GM19467 (cell line): Measurements from ENCODE around the gene RGPD3.
"Not testable (repeated sequence)": the region's sequence is repeated elsewhere in the genome, so short reads cannot be mapped to it uniquely, and the experiment has no call there.

Experiments
- ATAC-seq: cut with Tn5 transposase; IDR thresholded peaks from one replicate; pipeline ENCODE4 v1.9.1; 2021; ENCODE audit warnings: mild to moderate bottlenecking, moderate library complexity; ENCODE audit not compliant: unreplicated experiment

The RGPD3 gene

DNA sequence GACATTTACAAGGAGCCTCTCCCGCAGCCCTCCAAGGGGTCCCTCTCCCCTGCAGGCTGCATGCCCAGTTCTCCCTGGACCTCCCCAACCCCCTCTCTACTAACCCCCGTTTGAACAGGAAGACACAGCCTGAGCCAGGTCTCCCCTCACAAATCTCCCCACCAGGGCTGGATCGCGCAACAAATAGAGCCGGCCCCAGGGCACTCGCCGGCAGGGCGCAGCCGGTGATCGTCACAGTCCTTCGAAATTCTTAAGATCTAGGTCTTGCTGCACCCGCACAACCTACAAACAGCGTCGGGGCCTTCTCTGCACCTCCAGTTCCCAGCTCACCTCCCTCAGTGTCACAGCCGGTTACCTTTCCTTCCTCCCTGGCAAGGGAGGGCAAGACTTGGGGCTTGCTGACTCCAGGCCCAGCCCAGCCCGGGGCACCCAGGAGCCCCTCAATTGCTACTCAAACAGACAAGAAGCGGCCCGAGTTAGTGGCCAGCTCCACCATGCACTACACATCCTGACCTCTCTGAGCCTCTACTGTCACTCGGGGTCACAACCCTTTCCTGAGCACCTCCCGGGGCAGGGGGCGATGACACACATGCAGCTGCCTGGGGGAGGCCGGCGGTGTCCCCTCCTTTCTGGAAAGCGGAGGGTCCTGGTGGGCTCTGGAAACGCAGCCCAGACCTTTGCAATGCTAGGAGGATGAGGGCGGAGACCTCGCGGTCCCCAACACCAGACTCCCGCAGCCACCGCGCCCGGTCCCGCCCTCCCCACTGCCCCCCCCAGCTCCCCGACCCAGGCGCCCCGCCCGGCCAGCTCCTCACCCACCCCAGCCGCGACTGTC, 18.6 kb upstream of the RGPD3 start, which contains the start of gene CD8B2:
CD8B2 (plus strand) TSS at position 814 of the 835 bp plus-strand sequence. CDS start 63 bp downstream, outside the sequence.
- not testable (repeated sequence) for ATAC-seq

DNA sequence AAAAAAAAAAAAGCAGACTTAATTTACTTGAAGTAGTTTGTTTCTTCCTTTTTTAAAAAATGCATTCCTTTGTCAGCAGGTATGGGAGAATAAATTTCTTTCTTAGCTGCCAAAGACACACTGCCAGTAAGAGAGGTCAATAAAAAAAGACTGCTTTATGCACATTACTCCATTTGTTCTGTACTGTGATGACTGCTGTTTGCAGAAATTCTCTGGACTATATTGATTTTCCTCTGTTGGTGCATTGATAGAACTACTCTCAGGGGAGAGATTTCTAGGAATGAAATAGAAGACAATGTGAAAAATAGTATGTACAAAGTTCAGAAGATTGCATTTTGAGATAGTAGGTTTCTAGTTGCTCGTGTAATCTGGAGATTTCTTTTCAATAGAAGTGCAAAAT, 11.3 kb upstream of the RGPD3 start:
- ATAC-seq: not testable (repeated sequence)

DNA sequence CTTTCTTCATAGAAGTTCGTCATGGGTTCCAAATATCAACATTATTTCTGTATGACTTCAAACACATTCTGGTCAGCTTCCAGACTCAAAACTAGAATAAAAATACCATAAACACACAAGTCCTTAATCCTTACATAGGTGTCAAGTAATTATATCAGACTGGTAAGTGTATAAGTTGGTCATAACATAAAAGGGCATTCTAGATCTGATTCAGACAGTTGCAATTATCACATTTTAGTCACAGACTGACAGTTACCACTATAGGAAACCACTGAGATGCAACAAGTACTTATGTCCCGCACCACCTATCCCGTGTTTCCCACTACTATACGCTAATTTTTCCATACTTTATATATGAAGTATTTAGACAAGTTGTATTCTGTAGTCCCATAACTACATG, 9.4 kb upstream of the RGPD3 start:
- not testable (repeated sequence) for ATAC-seq

DNA sequence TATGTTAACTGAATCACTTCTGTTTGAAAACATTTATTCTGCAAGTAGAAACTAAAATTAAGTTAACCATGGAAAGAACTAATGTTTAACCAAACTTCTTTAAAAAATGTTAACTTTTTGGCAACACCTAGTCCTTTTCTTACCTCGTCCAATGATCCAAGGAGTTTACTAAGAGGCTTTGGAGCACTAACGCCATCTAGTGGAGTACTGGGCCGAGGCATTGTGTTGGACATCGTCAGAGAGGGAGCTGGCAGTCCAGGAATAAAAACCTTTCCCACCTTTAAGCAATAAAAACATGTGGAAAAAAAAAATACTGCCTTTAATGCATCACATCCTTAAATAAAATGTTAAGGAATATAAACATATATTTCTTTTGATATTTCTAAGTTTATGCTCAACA, 2.4 kb upstream of the RGPD3 start:
- not testable (repeated sequence) for ATAC-seq

DNA sequence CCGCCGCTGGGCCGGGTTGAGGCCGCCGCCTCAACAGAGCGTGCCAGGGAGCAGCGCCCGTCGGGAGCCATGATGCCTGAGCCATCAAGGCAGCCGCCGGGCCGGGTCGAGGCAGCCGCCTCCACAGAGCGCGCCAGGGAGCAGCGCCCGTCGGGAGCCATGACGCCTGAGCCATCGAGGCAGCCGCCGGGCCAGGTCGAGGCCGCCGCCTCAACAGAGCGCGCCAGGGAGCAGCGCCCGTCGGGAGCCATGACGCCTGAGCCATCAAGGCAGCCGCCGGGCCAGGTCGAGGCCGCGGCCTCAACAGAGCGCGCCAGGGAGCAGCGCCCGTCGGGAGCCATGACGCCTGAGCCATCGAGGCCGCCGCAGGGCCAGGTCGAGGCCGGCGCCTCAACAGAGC, 697 bp downstream of the RGPD3 start:
- not testable (repeated sequence) for ATAC-seq

DNA sequence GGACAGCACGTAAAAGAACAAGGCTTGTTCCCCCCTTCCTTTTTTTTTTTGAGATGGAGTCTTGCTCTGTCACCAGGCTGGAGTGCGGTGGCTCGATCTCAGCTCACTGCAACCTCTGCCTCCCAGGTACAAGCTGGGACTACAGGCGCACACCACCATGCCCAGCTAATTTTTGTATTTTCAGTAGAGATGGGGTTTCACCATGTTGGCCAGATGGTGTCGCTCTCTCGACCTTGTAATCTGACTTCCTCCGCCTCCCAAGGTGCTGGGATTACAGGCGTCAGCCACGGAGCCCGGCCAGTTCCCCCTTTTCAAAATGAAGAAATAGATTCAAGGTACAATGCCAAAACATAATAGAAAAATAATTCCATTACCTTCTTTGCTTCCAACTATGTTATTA, 6.3 kb downstream of the RGPD3 start:
- not testable (repeated sequence) for ATAC-seq

DNA sequence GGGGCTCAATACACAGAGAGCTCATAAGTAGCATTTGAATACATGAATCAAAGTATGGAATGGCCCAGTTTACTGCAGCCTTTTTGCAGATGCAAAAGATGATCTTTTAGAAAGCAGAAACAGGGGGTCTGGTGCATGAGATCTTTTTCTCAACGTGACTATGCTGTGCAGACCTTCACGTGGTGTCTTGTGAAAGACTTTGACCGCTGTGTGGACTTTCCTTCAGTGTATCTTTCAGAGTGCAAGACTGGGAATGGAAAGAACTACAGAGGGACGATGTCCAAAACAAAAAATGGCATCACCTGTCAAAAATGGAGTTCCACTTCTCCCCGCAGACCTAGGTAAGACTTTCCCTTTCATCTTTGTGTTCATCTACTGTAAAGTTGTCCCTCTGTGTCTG, 77.5 kb downstream of the RGPD3 start:
- not testable (repeated sequence) for ATAC-seq

DNA sequence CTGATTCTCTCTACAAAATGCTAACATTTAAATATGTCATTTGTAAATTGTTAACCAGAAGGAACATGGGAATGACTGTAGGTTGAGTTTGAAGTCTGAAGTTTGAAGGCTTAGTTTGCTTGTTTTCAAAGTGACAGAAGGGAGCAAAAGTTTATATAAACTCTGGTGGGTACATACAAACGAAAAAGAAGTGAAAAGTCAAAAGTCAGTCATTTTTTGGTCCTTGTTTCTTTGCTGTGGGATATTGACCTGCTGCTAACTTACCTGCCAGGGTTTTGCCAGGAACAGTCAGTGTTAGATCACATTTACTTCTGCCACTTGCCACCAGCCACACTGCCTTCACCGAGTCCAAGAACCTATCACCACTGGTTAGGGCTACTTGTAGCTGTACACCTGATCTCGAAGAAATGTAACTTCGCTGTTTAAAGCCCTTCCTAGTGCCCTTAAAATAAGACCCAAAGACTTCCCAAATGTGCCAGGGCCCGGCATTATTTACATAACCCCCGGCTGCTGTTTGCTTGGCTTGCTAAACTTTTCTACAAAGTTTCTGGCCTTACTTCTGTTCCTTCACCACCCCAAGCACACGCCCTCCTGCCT, 79.3 kb downstream of the RGPD3 start:
- ATAC-seq: not testable (repeated sequence)

DNA sequence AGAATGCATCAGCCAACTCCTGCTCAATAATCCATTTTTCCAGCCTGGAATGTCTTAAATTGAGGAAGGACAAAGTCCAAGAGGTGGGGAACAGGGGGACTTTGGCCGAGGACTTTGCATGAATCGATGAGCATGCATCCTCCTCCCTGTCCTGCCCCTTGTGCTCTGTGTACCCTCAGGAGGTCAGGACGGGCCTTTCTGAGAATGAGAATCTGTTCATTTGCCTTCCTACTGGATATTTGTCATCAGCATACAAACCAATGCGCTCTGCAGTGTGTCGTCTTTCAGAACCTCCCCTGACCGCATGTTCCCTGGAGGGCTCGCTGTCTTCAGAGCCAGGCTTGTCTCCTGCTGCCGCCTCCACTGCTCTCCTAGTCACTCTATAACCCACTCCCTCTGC, 83.7 kb downstream of the RGPD3 start:
- not testable (repeated sequence) for ATAC-seq

DNA sequence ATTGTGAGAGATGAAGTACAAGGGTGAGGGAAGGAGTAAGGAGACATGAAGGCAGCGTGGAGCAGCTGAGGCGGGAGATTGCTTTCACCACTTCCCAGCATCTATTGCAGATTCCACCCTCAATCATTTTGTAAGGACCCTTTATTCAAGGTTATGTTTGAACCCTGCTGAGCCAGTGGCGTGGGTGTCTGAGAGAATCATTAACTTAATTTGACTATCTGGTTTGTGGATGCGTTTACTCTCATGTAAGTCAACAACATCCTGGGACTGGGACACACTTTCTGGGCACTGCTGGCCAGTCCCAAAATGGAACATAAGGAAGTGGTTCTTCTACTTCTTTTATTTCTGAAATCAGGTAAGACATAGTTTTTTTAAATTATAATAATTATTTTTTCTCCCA, 86.3 kb downstream of the RGPD3 start:
- not testable (repeated sequence) for ATAC-seq

DNA sequence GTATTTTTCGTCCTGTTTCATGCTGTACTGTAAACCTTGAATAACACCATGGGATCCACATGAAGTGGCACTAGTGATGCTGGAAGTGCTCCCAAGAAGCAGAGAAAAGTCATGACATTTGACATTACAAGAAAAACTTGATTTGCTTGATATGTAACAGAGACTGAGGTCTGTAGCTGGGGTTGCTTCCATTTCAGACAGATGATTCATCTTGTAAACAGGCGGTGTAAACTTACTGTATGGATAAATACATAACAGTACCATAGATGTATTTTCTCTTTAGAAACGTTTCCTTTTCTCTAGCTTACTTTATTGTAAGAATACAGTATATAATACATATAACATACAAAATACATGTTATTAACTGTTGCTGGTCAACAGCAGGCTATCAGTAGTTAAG, 88.6 kb downstream of the RGPD3 start:
- not testable (repeated sequence) for ATAC-seq

DNA sequence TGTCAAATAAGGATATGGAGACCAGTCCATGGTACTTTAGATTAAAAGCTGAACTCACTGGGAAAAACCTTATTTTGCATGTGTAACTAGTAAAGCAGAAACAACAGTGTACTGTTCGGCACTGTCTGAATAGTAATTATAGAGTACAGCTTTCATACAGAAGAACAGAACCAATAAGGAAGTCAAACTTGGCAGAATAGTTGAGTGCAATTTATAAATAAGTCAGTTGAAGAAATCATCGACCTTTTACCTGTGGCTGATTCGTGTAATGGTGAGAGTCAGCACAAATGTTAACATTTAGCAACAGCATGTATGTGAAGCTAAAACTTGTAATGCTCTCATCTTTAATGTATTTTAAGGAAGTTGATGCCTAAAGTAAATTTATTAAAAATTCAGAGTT, 99.0 kb downstream of the RGPD3 start:
- not testable (repeated sequence) for ATAC-seq

DNA sequence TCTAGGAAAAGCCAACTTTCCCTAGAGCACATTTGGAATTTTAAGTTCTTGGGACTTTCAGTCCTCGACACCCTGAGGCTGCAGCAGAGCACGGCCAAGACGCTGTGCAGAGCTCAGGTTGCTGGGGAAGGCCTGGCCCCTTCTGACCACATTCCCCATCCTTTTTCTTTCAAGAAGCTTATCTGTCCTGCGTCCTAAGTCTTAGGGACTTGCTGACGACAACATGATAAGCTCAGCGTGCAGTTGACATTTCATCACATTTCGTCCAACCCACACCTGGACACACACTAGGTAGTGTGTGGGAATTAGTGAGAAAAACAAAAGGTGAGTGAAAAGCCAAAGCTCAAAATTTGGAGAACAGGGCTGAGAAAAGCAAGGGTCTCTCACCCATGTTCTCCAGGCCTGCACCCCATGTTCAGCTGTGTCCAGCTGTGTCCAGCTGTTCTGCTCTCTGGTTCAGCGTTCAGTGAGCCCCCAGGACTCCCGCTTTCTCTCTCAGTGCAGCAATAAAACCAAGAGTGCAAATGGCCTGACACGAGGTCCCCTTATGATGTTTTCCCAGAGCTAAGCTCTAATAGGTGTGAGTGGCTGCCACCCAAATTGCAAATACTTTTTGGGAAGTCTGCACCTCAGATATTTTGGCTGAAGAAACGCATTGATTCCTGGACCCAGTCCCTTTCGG, 101.9 kb downstream of the RGPD3 start:
- no peak for ATAC-seq

DNA sequence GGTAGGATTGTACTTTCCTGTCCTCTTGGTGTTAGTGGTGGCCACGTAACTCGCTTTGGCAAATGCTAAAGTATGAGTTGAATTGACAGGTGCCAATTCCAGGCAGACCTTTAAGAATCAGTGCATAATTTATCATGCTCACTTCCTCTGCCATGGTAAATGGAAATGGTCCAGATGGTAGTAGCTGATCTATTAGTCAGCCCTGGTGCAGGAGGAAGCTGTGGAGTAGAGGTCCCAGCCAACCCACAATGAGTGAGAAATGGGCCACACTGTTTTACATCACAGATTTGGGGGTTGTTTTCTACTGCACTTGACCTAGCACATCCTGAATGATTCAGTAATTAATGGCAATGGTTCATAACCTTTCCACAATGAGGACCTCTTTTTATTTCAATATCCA, 104.4 kb downstream of the RGPD3 start:
- no peak for ATAC-seq

DNA sequence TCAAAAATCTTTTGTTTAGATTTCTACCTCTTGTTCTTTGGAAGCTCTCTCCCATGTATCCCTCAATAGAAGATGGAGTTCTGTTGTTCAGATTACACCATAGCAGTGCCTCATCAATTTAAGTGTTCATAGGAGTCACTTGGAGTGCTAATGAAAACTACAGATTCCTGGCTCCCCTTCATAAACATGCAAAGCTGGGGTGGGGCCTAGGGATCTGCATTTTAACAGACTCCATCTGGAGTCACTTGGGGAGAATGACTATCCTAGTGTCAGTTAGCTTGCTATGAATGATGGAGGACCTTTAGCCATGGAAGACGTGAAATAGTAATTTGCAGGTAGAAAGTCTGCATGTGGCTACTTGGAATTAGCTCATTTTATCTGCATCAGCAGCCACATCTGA, 105.4 kb downstream of the RGPD3 start:
- no peak for ATAC-seq

DNA sequence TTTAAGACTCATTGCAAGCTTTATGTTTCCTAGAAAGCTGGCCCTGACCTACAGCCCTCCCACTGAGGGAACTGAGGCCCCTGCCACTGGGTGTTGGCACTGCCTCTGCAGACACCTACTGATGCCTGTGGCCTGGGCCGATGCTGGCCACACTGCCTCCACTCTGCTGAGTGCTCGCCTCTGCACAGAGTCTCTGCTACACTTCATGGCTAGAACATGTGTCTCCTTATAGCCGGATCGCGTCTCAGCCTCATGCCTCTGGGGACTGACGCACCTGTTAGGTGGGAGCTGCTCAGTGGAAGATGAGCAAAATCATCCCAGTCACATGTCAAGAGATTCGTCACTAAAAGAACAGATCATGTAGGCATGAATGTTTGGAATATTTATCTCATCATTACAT, 108.7 kb downstream of the RGPD3 start:
- ATAC-seq: no peak

DNA sequence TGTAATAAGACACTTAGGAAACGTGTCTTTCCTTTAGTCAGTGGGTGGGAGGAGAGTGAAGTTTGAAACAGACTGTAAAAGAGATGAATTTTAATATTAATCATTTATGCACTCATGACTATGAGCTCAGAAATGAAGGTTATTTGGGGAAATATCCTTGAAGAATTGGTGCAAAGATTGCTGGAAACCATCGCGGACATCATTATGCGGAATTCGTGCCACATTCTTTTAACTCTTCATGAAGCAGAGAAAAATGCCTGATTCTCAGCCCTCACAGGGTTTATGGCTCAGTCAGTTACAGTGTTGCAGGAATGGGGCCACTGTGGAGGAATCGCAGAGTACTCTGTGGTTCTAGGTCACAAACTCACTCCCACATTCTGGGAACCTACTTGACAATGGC, 109.7 kb downstream of the RGPD3 start:
- no peak for ATAC-seq

DNA sequence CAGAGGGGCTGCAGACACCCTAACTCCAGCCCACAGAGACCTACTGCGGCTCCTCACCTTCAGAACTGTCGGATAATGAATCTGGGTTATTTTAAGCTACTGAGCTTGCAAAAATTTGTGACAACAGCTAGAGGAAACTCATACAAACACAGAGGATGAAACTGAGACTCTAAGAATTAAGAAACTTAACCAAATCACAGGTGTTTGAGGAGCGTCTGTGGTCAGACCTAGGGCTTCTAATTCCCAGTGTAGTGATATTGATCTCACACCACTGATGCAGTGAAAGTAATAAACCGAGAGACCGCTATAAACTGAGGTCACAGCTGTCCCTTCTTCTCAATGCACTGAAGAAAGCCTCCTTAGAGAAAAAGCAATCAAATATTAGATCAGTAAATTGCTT, 110.1 kb downstream of the RGPD3 start:
- ATAC-seq: peak; percentile 85

DNA sequence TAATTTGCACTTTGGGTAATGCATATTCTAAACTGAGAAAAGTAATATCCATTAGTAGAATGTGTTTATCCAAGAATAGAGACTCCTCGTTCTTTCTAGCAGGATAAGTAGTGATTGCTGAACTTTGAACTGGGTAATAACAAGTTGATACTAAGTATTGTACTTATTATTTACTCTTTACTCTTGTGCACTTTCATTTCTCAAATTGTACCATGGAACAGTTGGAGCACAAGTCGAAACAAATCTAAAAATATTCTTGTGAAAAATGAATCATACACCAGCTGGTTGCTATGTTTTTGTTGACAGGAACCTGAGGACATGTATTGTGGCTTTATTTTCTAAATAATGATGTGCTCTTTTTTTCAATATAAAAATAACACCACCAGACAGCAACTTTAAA, 111.9 kb downstream of the RGPD3 start:
- ATAC-seq: no peak

DNA sequence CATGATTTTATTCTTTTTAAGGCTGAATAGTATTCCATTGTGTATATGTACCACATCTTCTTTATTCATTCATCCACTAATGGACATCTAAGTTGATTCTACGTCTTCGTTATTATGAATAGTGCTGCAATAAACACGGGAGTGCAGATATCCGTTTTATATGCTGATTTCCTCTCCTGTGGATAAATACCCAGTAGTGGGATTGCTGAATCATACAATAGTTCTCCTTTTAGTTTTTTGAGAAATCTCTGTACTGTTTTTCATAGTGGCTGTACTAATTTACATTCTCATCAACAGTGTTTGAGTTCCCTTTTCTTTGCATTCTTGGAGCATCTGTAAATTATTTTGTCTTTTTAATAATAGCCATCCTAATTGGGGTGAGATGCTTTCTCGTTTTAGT, 114.5 kb downstream of the RGPD3 start:
- no peak for ATAC-seq

DNA sequence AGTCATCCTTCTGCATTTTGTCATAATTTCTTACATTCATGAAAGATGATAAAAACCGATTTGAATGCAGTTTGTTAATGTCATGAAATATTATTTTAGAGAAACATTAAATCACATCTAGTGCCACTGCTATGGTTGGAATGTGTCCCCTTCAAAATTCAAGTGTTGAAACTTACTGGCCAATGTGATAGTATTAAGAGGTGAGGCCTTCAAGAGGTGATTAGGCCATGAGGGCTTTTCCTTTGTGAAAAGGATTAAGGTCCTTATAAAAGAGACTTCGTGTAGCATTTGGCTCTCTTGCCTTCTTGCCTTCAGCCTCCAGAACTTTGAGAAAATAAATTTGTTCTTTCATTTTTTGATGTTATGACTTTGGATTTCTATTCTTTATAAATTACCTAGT, 117.2 kb downstream of the RGPD3 start:
- ATAC-seq: no peak

DNA sequence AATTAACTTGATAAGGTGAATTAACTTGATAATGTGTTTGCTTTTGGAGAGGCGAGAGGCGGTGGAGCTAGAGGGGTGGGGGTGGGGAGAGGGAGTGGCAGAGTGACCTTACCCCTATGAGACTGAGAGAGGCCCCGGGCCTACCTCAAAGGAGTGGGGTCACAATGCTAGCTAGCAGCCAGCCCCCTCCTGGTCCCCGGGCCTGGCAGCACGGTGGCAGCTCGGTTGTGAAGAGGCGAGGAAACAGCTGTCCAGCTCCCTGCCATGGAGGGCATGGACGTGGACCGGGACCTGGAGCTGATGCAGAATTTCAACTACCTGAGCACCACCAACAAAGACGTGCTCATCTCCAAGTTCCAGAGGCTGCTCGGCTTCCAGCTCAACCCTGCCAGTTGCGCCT, 123.9 kb downstream of the RGPD3 start:
- no peak for ATAC-seq
